ENCODE results near the gene ATAD3C.
"Not testable (repeated sequence)": the region's sequence is repeated elsewhere in the genome, so short reads cannot be mapped to it uniquely, and the experiment has no call there.

Gene ATAD3C

GRCh38 chr1:1511533-1512285, 62.2 kb downstream of the ATAD3C start, which contains the start of gene ATAD3A:
ATAD3A (plus strand) TSS chr1:1512162; CDS start chr1:1512269, 107 bp downstream.
- peak; percentile 96 to 97 for DNase-seq

- peak in 1 of 2 donors; percentile 32 for DNase-seq
These were observed 62.9 kb downstream of the ATAD3C start for GRCh38 chr1:1512425-1512824.

- DNase-seq = not testable (repeated sequence)
These were observed 64.2 kb downstream of the ATAD3C start for GRCh38 chr1:1513675-1514074.

GRCh38 chr1:1514376-1514775, 64.9 kb downstream of the ATAD3C start:
- not testable (repeated sequence) for DNase-seq

- not testable (repeated sequence) for DNase-seq
These were observed 67.4 kb downstream of the ATAD3C start for GRCh38 chr1:1516923-1517322.

- DNase-seq = no peak
These were observed 68.6 kb downstream of the ATAD3C start for GRCh38 chr1:1517973-1518620.

GRCh38 chr1:1518621-1519007, 69.1 kb downstream of the ATAD3C start:
- DNase-seq = not testable (repeated sequence)
